Natural killer cell (primary cell): Measurements from ENCODE around the gene CST11. TPM values are rescaled to one million over a fixed set of nuclear protein-coding genes. Genes with fewer than 3 reads are reported as not detected.

Experiments
- ATAC-seq, 3 donors: fragments of 150-1000 bp in 2 of 3; fragments of 200-7000 bp in 1 of 3; cut with Tn5 transposase; 1 replicate in 1 of 3; 2 replicates in 2 of 3; pipeline ENCODE4 v1.10.0; 2021; ENCODE audit warnings: mild to moderate bottlenecking in 2 of 3, moderate library complexity in 2 of 3
- DNase-seq, 2 donors: peaks; one replicate each; pipeline versions ENCODE4 v3.0.0 to v3.0.0-alpha.2; 2013 to 2021; ENCODE audit warnings: mixed read lengths in 1 of 2
- H3K27ac ChIP-seq: one replicate; pipeline ENCODE4 v1.5.1; 2013; ENCODE audit warnings: mild to moderate bottlenecking, low read length
- H3K27me3 ChIP-seq: one replicate; pipeline ENCODE4 v1.6.1; 2013; ENCODE audit warnings: low read length; ENCODE audit not compliant: control insufficient read depth, insufficient read depth
- H3K36me3 ChIP-seq: one replicate; pipeline ENCODE4 v1.6.1; 2013; ENCODE audit warnings: low read length; ENCODE audit not compliant: control insufficient read depth, insufficient read depth
- H3K4me1 ChIP-seq: one replicate; pipeline ENCODE4 v1.6.1; 2013; ENCODE audit warnings: low read length; ENCODE audit not compliant: control insufficient read depth, insufficient read depth
- H3K4me3 ChIP-seq: one replicate; pipeline ENCODE4 v1.5.1; 2013; ENCODE audit warnings: low read length
- H3K9me3 ChIP-seq: one replicate; pipeline ENCODE4 v1.6.1; 2013; ENCODE audit warnings: low read length; ENCODE audit not compliant: control insufficient read depth, insufficient read depth
- H3K27ac Mint-ChIP-seq, 2 donors: one replicate each; pipeline ENCODE4 v1.8.0; 2022; ENCODE audit warnings: mild to moderate bottlenecking in 2 of 2, mixed read lengths in 2 of 2, moderate library complexity in 1 of 2
- H3K27me3 Mint-ChIP-seq, 2 donors: one replicate each; pipeline ENCODE4 v1.8.0; 2022; ENCODE audit warnings: low read depth in 2 of 2, mixed read lengths in 2 of 2
- H3K36me3 Mint-ChIP-seq: one replicate; pipeline ENCODE4 v1.8.0; 2022; ENCODE audit warnings: mixed read lengths
- H3K4me1 Mint-ChIP-seq, 2 donors: one replicate each; pipeline ENCODE4 v1.8.0; 2022; ENCODE audit warnings: mixed read lengths in 2 of 2
- H3K4me3 Mint-ChIP-seq: one replicate; pipeline ENCODE4 v1.8.0; 2022; ENCODE audit warnings: mild to moderate bottlenecking, moderate library complexity, mixed read lengths
- H3K9me3 Mint-ChIP-seq, 2 donors: one replicate each; pipeline ENCODE4 v1.8.0; 2022; ENCODE audit warnings: mixed read lengths in 2 of 2
- WGBS: methylation state at CpG from one replicate; pipeline ENCODE4 v1.1.7; 2013; ENCODE audit warnings: missing lambda C conversion rate; ENCODE audit not compliant: insufficient coverage; 5-methylcytosine and 5-hydroxymethylcytosine counted together
- intact Hi-C: fragments of 100-400 bp; cut with micrococcal nuclease; formaldehyde crosslinking; loops from one replicate; pipeline ENCODE4 v1.14.2; 2022
- total RNA-seq, 4 donors: library from RNA; stranded (reverse); fragments of 120-200 nt in 1 of 4; gene quantifications; one replicate each; pipeline versions ENCODE4 v1.2.3 to v1.2.4, GENCODE V29; 2013 to 2022
- TF ChIP-seq, protein P1 (sequence below): fragments of 200-600 bp; IDR thresholded peaks from one replicate; pipeline ENCODE4 v1.8.0; 2022; ENCODE audit warnings: antibody characterized with exemption

CST11 gene
- total RNA-seq, 3 donors from 2014 or later (not counting 1 experiment from before 2014, with no cell fraction given): not detected

DNA sequence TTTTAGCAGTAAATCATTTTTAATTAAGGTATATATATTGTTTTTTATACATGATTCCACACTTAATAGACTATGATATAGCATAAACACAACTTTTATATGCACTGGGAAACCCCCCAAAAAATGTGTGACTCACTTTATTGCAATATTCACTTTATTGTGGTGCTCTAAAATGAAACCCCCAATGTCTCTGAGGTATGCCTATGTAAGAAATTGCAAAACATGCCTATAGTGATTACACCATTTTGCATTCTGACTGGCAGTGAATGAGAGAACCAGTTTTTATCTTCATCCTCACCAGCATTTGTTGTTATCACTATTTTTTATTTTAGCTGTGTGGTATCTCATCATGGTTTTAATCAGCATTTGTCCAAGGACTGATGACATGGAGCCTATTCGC, 8.5 kb upstream of the CST11 start:
- peak overlapping the region in 1 of 2 donors; percentile 21 for H3K27ac Mint-ChIP-seq
- WGBS: 100% methylated on average over 1 of the region's 1 CpG
- intact Hi-C loops: no loop called here
- peaks cover 6% of the 10 kb centered on the region for H3K36me3 Mint-ChIP-seq
- TF ChIP-seq, protein P1, sequence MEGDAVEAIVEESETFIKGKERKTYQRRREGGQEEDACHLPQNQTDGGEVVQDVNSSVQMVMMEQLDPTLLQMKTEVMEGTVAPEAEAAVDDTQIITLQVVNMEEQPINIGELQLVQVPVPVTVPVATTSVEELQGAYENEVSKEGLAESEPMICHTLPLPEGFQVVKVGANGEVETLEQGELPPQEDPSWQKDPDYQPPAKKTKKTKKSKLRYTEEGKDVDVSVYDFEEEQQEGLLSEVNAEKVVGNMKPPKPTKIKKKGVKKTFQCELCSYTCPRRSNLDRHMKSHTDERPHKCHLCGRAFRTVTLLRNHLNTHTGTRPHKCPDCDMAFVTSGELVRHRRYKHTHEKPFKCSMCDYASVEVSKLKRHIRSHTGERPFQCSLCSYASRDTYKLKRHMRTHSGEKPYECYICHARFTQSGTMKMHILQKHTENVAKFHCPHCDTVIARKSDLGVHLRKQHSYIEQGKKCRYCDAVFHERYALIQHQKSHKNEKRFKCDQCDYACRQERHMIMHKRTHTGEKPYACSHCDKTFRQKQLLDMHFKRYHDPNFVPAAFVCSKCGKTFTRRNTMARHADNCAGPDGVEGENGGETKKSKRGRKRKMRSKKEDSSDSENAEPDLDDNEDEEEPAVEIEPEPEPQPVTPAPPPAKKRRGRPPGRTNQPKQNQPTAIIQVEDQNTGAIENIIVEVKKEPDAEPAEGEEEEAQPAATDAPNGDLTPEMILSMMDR: no peak
- H3K4me1 Mint-ChIP-seq: peaks cover 43 to 48% of the 10 kb centered on the region in 2 donors
- Histone ChIP-seq H3K27ac (no peak overlapping the region), H3K27me3 (no peaks in the 10 kb centered on the region), H3K4me3 (no peak overlapping the region), H3K9me3 (peaks cover 6% of the 10 kb centered on the region), H3K36me3 (no peaks in the 10 kb centered on the region), H3K4me1 (peaks cover 17% of the 10 kb centered on the region)
- ATAC-seq (no peak), DNase-seq (no peak)
- H3K27me3 Mint-ChIP-seq: no peaks in the 10 kb centered on the region
- H3K4me3 Mint-ChIP-seq: no peak overlapping the region
- H3K9me3 Mint-ChIP-seq: no peaks in the 10 kb centered on the region

DNA sequence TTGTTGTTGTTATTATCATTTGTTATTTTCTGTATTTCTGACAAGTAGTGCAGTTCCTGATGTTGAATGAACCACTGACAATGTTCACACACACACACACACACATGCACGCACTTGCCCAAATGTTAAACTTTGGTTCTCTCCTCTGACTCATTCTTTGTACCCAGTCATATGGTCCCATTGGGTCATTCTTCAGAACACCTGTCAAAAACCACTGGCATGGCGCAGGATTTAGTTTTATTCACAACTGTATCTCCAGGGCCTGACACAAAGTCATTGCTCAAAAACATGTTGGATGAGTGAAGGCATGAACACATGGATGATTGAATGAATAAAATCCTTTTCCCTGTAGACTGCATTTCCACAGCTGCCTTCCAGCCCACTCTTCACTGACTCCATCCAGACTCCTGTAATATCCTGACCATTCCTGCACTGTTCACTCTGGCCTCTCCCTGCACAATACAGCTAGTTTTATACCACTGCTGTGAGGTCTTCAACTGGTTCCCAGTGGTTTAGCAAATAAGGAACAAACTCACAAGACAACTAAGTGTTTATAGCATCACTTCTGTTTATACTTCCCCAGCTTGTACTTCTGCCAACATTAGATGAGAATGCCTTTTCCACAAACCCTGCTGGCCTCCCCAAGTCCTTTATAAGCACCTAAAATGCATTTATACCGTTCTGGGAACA, 6.9 kb upstream of the CST11 start:
- TF ChIP-seq, protein P1: no peak
- DNase-seq (no peak), ATAC-seq (no peak)
- H3K27ac Mint-ChIP-seq: peak overlapping the region in 1 of 2 donors; percentile 21
- no peaks in the 10 kb centered on the region for H3K36me3 Mint-ChIP-seq
- H3K27me3 ChIP-seq: no peaks in the 10 kb centered on the region
- no peak overlapping the region for H3K27ac ChIP-seq
- no peaks in the 10 kb centered on the region for H3K9me3 ChIP-seq
- peaks cover 32% of the 10 kb centered on the region for H3K4me1 ChIP-seq
- H3K9me3 Mint-ChIP-seq: no peaks in the 10 kb centered on the region
- no peak overlapping the region for H3K4me3 Mint-ChIP-seq
- no peaks in the 10 kb centered on the region for H3K36me3 ChIP-seq
- intact Hi-C loops: no loop called here
- 55% methylated on average over 2 of the region's 3 CpGs for WGBS
- no peaks in the 10 kb centered on the region for H3K27me3 Mint-ChIP-seq
- H3K4me1 Mint-ChIP-seq: peaks cover 53 to 57% of the 10 kb centered on the region in 2 donors
- H3K4me3 ChIP-seq: no peak overlapping the region

DNA sequence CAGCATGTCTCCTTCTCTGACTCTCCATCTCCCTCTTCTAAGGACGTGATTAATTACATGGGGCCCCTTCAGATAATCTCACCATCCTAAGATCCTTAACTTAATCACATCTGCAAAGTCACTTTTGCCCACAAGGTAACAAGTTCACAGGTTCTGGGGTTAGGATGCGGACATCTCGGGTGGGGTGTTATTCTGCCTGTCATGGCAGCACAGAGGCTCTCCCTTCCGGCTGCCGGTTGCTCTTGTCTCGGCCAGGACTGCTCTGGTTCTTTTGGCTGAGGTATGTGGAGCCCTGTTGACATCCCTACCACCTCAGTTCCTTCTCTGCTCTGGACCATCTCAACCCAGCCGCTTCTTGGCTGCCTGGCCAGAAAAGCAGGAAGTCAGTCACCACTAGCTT, 4.2 kb upstream of the CST11 start:
- H3K36me3 ChIP-seq: no peaks in the 10 kb centered on the region
- intact Hi-C loops: loop anchor here (1.0 to 2.0 kb wide), 2 partner anchors 36 to 106 kb away; partner anchors contain the start of genes NAPB and NXT1
- no peak overlapping the region for H3K4me3 ChIP-seq
- no peaks in the 10 kb centered on the region for H3K27me3 ChIP-seq
- ATAC-seq (peak; percentile 56 to 67 (median 60)), DNase-seq (peak; percentile 39 to 50)
- Mint-ChIP-seq H3K9me3 (no peaks in the 10 kb centered on the region), H3K36me3 (no peaks in the 10 kb centered on the region), H3K4me3 (peak overlapping the region; percentile 88), H3K4me1 (peaks cover 51% of the 10 kb centered on the region in 2 donors), H3K27me3 (no peaks in the 10 kb centered on the region), H3K27ac (peak overlapping the region in 1 of 2 donors; percentile 97)
- peaks cover 36% of the 10 kb centered on the region for H3K4me1 ChIP-seq
- H3K9me3 ChIP-seq: no peaks in the 10 kb centered on the region
- WGBS: 46% methylated on average over 7 of the region's 7 CpGs
- TF ChIP-seq, protein P1: no peak
- H3K27ac ChIP-seq: peak overlapping the region; percentile 93
